Erythroblast (primary cell): ENCODE measurements around the gene KIAA0825.

Experiments used
- GATA1 ChIP-seq: IDR thresholded peaks from 2 replicates; pipeline ENCODE4 v1.6.1; 2011; ENCODE audit warnings: low read depth, mild to moderate bottlenecking, control low read depth, low read length, moderate library complexity
- POLR2A ChIP-seq: IDR thresholded peaks from 2 replicates; pipeline ENCODE4 v1.6.1; 2011; ENCODE audit warnings: mild to moderate bottlenecking, low read length

GRCh38 chr5:94223235-94223634 is 395.2 kb downstream of the KIAA0825 start:
- TF ChIP-seq POLR2A (no peak), GATA1 (no peak)
